GM19455 (cell line): ENCODE data around the gene RNF213.
"Not testable (repeated sequence)": the region's sequence is repeated elsewhere in the genome, so short reads cannot be mapped to it uniquely, and the experiment has no call there.

Source experiments
- ATAC-seq: cut with Tn5 transposase; IDR thresholded peaks from one replicate; pipeline ENCODE4 v1.9.1; 2021; ENCODE audit not compliant: unreplicated experiment

RNF213 gene

DNA sequence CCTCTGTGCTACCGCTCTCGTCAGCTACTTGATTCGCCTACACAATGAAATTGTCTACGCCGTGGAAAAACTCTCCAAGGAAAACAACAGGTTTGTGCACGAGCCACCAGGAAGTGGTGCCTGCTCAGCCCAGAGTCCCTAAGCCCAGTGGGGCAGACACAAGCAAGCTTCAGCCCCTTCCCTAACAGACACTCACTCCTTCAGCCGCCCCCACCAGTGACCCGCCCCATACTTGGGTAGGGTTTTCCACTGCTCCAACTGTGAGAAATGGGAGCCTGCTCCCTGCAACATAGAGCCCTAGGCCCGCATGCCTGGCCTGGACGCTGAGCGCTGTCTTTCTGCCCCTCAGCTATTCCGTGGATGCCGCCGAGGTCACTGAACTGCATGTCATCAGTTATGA lies 125.7 kb downstream of the RNF213 start:
- no peak for ATAC-seq

DNA sequence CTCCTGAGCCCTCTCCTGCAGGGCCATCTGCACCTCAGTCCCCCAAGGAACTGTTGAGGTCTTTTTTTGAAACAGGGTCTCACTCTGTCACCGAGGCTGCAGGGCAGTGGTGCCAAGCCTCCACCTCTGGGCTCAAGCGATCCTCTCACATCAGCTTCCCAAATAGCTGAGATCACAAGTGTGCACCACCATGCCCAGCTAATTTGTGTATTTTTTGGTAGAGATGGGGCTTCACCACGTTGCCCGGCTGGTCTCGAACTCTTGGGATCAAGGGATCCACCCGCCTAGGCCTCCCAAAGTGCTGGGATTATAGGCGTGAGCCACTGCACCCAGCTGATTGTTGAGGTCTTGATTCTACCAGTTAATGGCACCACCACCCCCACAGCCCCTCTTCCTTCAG lies 126.4 kb downstream of the RNF213 start:
- ATAC-seq = no peak

DNA sequence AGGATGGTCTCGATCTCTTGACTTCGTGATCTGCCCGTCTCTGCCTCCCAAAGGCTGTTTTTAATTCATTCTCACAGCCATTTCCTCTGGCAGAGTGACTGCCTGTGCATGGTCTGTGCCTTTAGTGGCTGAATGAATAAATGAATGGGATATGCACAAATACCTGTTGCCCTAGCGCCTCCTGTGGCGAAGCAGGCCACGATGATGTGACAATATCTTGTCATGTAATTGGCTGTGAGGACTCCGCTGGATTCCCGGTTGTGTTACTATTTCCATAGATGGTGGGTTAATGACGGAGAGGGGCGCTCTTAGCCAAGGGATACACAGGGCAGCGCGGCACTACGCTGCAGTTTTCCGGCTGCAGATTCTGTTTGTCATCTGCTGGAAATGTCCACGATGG lies 127.5 kb downstream of the RNF213 start:
- ATAC-seq = no peak

DNA sequence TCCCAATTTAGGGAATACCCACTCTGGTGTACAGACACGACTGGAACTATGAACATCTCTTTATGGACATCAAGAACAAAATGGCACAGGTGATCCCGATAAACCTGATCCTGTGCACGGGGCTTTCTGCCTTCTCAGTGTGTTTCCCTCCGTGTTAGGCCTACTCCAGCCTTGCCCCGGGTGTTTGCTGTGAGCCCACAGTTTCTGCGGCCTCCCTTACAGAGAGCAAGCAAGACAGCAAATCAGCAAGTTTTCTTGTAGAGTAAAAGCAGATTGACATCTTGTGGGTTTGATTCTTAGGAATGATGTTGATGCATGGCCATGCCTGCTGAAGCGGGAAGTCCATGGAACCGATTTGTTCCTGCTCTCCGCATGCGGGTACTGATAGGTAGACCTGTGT lies 127.9 kb downstream of the RNF213 start:
- ATAC-seq = no peak

DNA sequence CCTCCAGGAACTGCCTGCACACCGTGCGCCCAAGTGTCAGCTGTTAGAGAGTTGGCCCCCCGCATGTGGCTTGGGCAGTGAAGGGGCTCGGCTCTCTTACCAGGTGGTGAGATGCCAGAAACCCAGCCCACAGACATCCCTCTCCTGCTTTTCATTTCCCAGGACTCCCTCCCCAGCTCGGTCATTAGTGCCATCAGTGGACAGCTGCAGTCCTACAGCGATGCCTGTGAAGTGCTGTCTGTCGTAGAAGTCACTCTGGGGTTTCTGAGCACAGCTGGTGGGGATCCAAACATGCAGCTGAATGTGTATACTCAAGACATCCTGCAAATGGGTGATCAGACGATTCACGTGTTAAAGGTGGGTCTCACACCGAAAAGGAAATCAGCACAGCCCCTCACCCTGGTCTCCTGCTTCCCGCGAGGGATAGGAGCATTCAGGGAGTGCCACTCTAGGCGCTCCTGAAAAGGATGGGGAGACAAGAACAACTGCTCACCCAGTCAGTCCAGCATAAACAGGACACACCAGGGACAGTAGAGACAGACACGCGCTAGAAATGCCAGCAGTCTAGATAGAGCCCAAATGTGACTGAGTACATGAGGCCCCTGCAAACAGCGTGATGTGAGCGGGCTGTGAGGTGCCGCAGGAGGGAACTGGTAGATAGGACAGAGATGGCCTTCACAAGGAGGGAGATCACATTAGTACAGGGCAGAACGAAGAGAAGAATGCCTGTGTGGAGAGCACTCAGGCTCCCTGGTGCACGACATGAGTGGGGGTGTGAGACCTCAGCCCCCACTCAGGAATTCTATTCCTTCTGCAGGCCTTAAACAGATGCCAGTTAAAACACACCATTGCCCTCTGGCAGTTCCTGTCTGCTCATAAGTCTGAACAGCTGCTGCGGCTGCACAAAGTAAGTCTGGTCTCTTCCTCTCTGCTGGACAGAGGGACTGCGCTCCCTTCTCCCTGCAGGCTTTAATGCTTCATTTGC lies 128.7 kb downstream of the RNF213 start:
- ATAC-seq = no peak

DNA sequence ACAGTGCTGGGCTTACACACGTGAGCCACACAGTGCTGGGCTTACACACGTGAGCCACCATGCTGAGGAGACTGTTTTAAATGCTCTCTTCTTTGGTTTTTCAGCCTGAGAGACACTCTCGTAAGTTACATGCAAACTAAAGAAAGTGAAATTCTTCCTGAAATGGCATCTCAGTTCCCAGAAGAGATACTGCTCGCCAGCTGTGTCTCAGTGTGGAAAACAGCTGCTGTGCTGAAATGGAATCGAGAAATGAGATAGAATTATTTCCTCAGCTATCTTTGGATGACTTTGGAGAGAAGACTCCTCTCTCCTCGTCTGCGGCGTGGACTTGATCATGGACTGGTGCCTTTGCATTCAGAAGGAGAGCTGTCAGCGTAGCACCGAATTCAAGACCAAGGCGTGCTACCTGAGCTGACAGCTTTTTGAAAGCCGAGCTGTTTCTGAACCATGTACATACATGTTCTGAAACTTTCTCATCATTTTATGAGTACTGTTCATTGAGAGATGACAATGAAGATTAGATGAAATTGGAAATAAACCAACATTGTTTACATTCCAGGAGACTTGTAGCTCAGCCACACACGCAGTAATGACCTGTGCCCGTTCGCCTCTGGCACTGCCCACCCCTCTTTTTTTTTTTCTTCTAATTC lies 132.7 kb downstream of the RNF213 start:
- no peak for ATAC-seq

DNA sequence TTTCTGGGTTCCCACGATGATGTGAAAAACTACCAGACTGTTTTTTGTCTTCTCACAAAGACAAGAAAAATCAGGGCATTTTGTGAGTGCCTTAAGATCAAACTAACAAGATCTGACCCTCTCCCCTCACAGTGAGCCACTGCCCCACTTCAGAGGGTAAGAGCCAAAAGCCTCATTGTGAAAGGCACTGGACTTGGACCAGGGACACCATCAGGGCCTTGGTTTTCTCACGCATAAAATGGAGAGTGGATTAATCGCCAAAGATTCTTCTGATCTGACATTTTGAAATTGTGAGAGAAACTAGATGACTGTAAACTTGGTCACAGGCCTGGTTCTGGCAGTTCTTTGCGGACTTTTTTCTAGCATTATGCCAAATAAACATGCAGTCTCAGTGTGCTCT lies 133.3 kb downstream of the RNF213 start:
- ATAC-seq = no peak

DNA sequence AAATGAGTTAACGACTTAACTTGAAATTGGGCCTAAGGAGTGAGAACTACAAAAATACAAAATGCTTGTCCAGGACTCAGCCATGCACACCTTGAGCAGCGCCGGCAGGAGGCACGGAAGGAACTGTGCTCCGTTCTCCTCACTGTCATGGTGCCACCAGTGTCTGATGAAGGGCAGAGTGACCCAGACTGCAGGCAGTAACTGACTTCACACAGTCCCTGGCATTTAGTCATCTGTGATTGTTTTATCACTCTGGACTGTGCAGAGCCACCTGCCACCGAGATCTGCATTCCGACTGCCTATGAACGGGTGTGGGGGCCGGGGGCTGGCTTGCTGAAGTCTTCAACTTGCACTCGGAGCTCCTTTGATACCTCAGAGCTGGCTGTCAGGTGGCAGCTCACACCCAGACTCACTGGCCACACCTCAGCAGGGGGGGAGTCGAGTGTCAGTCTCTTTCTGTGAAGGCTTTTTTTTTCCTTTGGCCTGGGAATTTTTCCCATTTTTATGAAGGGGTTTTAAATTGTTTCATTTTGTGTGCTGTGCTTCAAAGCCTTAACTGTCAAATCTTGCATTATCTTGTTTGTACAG lies 134.1 kb downstream of the RNF213 start:
- ATAC-seq = no peak

DNA sequence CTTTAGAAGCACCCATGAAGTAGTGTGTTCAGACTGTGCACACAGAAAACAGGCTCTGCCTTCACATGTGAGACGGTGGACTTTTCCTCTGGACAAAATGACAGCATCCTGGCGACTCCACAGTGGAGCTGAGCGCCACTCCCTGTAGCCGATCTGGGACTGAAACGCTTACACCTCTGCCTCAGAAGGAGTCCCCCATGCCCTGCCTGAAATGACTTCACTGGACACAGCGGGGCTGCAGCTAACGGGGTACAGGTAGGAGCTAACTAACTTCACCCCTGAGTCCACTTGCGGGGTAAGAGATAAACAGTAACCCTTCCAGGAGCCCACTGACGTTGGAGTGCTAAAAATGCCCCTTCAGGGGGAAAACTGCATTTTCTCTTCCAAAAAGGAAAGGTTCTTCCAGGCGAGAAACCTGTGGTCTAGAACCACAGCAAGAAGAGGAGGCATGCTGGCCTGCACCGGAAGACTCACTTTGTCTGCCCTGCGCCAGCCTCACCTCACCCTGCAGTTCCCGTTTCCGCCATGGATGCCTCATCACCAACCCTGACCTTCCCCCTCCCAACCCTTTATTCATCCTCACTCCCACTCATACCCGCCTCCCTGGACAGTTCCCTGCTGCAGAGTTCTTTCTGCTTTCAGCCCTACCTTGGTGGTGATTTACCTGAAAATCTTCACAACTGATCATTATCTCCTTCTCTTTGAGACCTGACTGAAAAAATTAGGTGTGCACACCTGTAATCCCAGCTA lies 134.9 kb downstream of the RNF213 start:
- ATAC-seq = no peak

DNA sequence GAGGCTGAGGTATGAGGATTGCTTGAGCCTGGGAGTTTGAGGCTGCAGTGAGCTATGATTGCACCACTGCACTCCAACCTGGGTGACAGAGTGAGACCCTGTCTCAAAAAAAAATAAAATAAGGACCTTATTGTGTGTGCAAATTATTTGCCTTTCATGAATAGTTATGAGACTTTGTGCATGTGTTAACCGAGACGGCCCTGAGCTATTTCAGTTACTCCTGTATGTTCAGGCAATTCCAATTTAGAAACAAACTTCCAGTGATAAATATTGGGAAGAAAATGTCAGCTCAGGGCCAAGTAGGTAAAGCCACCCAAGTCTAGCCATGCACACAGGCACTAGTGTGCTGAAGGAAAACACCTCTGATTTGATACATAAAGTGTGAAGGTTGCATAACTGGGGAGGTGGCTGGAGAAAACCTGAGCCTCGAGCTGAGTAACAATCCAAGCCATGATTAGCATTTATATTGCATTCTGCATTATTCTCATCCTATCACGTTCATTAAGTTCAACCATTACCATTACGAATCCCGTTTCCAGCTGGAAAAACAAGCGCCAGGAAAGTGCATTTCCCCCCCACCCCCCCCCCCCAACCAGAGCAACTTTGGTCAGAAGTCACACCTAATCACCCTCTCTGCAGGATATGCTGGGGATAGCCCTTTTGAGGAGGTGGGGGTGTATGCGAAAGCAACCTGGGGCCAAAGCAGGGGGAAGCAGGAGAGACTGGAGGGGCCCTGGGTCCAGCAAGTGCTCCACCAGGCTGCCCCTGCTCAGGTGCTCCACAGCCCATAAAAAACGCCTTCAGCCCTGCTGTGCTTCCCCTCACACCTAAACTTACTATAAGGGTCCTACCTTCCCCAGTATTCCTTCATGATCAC lies 135.7 kb downstream of the RNF213 start:
- ATAC-seq = no peak

DNA sequence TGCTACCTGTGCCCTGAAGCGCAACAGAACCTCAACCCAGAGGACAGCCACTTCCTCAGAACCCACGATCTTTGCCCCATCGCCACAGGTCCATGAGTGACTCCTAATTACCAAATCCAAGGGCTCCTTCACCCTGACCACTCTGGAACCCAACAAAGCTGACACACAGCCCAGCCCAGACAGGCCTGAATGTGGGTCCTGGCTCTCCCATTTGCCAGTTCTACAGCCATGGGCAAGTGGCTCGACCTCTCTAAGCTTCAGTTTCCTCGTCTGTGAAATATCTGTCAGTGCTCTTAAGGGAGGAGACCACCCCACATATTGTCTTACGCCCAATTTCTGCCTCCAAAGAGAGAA lies 136.4 kb downstream of the RNF213 start:
- no peak for ATAC-seq

DNA sequence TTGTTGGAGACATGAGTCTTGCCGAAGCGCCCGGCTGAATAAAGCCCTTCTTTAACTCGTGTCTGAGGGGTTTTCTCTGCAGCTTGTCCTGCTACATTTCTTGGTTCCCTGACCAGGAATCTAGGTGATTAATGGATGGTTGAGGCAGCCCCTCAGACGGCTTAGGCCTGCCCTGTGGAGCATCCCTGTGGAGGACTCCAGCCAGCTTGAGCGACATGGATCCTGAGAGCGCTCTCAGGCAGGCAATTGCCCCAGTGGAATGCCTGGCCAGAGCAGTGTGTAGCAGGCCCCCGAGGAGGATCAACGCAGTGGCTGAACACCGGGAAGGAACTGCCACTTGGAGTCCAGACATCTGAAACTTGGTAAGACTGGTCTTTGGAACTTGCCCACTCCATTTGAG lies 137.0 kb downstream of the RNF213 start:
- ATAC-seq = no peak

DNA sequence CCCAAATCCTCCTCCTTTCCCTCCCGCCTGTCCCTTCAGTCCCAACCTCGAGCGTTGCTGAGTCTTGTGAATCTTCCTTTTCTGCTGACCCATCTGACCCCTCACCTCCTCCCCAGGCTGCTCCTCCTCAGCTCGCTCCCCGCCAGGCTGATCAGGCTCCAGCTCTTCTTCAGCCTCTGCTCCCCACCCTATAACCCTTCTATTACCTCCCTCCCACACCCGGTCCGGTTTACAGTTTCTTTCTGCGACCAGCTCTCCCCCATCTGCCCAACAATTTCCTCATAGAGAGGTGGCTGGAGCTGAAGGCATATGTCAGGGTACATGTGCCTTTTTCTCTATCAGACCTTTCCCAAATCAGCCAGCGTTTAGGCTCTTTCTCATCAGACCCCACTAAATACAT lies 140.4 kb downstream of the RNF213 start:
- ATAC-seq = not testable (repeated sequence)

DNA sequence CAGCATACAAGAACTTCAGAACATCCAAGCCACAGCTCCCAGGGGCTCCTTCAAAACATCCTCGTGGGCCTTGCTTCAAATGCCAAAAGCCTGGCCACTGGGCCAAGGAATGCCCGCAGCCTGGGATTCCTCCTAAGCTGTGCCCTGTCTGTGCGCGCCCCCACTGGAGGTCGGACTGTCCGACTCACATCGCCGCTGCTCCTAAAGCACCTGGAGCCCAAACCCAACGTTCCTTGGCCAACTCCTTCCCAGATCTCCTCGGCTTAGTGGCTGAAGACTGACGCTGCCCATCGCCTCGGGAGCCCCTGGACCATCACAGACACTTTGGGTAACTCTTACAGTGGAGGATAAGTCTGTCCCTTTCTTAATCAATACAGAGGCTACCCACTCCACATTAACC lies 141.4 kb downstream of the RNF213 start:
- ATAC-seq = not testable (repeated sequence)

DNA sequence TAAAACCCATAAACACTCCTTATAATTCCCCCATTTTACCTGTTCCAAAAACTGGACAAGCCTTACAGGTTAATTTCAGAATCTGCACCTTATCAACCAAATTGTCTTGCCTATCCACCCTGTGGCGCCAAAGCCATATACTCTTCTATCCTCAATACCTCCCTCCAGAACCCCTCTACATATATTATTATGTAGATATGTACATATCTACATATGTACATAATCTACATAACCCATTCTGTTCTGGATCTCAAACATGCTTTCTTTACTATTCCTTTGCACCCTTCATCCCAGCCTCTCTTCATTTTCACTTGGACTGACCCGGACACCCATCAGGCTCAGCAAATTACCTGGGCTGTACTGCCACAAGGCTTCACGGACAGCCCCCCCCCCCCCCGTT lies 142.3 kb downstream of the RNF213 start:
- ATAC-seq = no peak

DNA sequence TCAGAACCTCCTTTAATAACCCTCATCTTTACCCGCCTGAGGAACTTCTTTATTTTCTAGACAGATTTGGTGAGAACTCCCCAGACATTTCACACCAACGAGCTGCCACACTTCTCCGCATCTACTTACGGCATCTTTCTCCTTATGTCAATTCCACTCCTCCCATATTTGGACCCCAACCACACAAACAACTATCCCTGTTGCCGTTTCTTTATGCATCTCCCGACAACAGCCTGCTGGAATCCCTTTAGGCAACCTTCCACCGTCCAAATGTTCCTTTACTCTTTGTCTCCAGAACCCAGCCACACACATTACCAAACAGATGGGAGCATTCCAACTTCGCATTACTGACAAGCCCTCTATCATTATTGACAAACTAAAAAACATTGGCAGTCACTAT lies 145.5 kb downstream of the RNF213 start:
- no peak for ATAC-seq

DNA sequence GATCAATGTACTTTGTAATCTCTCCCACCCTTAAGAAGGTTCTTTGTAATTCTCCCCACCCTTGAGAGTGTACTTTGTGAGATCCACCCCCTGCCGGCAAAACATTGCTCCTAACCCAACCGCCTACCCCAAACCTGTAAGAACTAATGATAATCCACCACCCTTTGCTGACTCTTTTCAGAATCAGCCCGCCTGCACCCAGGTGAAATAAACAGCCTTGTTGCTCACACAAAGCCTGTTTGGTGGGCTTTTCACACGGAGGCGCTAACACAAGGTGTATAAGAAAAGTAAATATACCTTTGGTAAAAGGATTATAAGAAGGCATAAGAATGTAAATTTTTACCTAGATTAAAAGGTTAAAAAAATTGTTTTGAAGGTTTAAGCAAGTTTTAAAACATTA lies 147.3 kb downstream of the RNF213 start:
- not testable (repeated sequence) for ATAC-seq

DNA sequence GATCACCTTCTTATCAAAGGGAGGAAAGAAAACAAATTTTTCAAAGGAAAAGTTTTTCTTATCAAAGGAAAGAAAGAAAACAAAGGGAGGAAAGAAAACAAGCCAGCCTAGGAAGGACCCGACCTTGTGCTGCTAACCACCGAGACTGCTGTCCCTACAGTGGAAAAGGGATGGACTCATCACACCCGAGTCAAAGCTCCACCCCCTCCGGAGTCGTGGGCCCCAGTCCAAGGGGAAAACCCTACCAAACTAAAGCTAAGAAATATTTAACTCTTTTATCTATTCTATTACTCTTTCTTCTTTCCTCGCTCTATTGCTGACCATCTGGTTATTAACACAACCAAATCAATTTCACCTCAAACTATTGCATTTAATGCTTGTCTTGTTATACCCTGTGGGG lies 148.2 kb downstream of the RNF213 start:
- ATAC-seq = no peak

DNA sequence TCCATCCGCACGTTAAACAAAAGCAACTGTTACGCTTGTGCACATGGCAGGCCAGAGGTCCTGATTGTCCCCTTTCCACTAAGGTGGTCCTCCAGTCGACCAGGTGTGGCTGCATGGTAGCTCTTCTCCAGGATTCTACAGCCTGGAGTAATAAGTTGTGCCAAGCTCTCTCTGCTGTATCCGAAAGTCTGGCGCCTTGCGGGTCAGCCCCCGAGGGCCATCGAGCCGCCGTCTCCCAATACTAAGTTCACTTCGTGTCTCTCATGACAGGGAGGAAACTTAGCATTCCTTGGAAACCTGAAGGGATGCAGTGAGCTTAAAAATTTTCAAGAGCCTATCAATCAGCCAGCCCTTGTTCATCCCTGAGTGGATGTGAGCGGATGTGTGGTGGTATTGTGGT lies 149.0 kb downstream of the RNF213 start:
- no peak for ATAC-seq

DNA sequence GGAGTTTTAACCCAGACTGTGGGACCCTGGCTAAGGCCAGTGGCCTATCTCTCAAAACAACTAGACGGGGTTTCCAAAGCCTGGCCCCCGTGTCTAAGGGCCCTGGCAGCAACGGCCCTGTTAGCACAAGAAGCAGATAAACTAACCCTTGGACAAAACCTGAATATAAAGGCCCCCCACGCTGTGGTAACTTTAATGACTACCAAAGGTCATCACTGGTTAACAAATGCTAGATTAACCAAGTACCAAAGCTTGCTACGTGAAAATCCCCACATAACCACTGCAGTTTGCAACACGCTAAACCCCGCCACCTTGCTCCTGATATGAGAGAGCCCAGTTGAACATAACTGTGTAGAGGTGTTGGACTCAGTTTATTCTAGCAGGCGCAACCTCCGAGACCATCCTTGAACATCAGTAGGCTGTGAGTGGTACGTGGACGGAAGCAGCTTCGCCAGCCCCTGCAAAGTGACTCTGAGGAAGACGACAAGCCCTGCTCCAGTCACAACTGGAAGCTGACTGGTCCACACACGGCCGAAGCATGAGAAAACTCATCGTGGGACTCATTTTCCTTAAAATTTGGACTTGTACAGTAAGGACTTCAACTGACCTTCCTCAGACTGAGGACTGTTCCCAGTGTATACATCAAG lies 149.9 kb downstream of the RNF213 start:
- ATAC-seq = not testable (repeated sequence)
